Activated CD4-positive, alpha-beta memory T cell treated with anti-CD3 and anti-CD28 coated beads, Interleukin-2, amount 10 ng/mL, durations not matched to agents 7 days and 5 days (primary cell): ENCODE results near the gene IL10RB. TPM values are rescaled to one million over a fixed set of nuclear protein-coding genes. Genes with fewer than 3 reads are reported as not detected.
"Not testable (repeated sequence)": the region's sequence is repeated elsewhere in the genome, so short reads cannot be mapped to it uniquely, and the experiment has no call there.

Source experiments
- CTCF ChIA-PET: fragments of 350-600 bp; sonication (Branson Sonifier 250); formaldehyde crosslinking; loops from one replicate; lab custom pipeline; 2021; ENCODE audit warnings: antibody characterized with exemption, inconsistent platforms; lab: Charles Lee
- POLR2A ChIA-PET: fragments of 350-600 bp; sonication (Branson Sonifier 250); formaldehyde crosslinking; loops from one replicate; lab custom pipeline; 2021; ENCODE audit warnings: antibody characterized with exemption; lab: Charles Lee
- DNase-seq: peaks from one replicate; pipeline ENCODE4 v3.0.0-alpha.2; 2020
- H3K27ac Mint-ChIP-seq: one replicate; pipeline ENCODE4 v1.8.0; 2021; ENCODE audit warnings: mild to moderate bottlenecking, mixed read lengths
- H3K27me3 Mint-ChIP-seq: one replicate; pipeline ENCODE4 v1.8.0; 2021; ENCODE audit warnings: mixed read lengths
- H3K36me3 Mint-ChIP-seq: one replicate; pipeline ENCODE4 v1.8.0; 2021; ENCODE audit warnings: low read depth, mixed read lengths
- H3K4me1 Mint-ChIP-seq: one replicate; pipeline ENCODE4 v1.8.0; 2021; ENCODE audit warnings: mixed read lengths
- H3K4me3 Mint-ChIP-seq: one replicate; pipeline ENCODE4 v1.8.0; 2021; ENCODE audit warnings: mild to moderate bottlenecking, mixed read lengths
- H3K9me3 Mint-ChIP-seq: one replicate; pipeline ENCODE4 v1.8.0; 2021; ENCODE audit warnings: mixed read lengths
- total RNA-seq, 2 experiments: library from RNA; stranded (reverse); gene quantifications; one replicate each; pipeline ENCODE4 v1.2.3, GENCODE V29; 2021

IL10RB gene
- total RNA-seq, 2 experiments from 2014 or later = 33.9 to 36.1 TPM

DNA sequence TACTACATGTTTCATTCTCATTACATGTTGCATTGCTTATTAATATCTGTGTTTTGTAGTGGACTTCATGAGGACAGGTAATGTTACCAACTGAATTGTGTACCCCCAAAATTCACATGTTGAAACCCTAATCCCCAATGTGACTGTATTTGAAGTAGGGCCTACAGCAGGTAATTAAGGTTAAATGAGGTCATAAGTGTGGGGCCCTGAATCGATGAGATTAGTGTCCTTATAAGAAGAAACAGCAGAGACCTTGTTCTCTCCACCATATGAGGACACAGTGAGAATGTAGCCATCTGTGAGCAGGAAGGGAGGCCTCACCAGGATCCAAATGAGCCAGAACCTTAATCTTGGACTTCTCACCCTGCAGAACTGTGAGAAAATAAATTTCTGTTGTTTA is 43.6 kb downstream of the IL10RB start:
- DNase-seq = no peak
- Mint-ChIP-seq H3K4me3 (no peak overlapping the region), H3K9me3 (peaks cover 4% of the 10 kb centered on the region), H3K27ac (no peak overlapping the region), H3K36me3 (peaks cover 6% of the 10 kb centered on the region), H3K27me3 (peaks cover 10% of the 10 kb centered on the region), H3K4me1 (peaks cover 8% of the 10 kb centered on the region)
- ChIA-PET POLR2A (no interaction called here), CTCF (no interaction called here)

DNA sequence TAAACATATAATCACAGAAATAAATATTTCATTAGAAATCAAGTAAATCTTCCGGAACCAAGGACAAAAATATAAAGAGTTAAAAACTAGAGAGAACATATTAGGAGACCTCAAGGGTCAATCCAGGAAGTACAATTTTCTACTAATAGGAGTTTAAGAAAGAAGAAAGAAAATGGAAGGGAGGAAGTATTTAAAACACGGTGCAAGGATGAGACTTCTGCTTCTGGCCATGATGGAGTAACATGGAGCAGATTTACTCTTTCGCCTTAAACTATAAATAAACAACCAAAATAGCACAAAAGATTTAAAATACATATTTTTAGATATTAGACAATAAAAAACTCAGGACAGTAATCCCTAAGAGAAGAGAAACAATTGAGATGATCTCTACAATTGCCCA is 46.0 kb downstream of the IL10RB start:
- Mint-ChIP-seq H3K27me3 (peaks cover 12% of the 10 kb centered on the region), H3K36me3 (peaks cover 6% of the 10 kb centered on the region), H3K27ac (no peak overlapping the region), H3K4me1 (peaks cover 5% of the 10 kb centered on the region), H3K9me3 (peaks cover 4% of the 10 kb centered on the region), H3K4me3 (no peak overlapping the region)
- POLR2A ChIA-PET = interaction anchor here (0.8 kb wide), 1 partner anchor 12 kb away, joined by 3 read pairs; no protein-coding TSS in a partner anchor
- DNase-seq = no peak
- CTCF ChIA-PET = no interaction called here

DNA sequence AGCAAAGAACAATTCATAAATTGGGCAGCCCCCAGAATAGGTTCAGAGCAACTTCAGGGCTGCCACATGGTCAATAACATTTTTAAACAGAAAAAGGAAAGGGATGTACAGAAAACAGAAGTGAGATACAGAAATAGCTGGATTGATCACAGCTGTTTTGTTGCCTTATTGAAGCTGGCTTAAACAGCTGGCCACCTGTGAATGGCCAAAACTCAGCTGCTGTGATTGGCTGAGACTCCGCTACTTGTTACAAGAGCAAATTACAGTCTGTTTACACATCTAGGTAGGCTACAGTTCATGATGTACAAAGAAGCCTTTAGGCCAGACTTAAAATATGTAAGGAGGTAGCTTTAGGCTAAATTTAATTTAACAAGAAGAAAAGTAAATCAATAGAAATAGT is 47.0 kb downstream of the IL10RB start:
- ChIA-PET CTCF (interaction anchor here (0.6 to 1.1 kb wide), 2 partner anchors 116 to 440 kb away, joined by 3 read pairs; no protein-coding TSS in a partner anchor), POLR2A (interaction anchor here (1.1 kb wide), 1 partner anchor 14 kb away, joined by 3 read pairs; no protein-coding TSS in a partner anchor)
- peaks cover 5% of the 10 kb centered on the region for H3K4me1 Mint-ChIP-seq
- peaks cover 6% of the 10 kb centered on the region for H3K36me3 Mint-ChIP-seq
- DNase-seq = no peak
- peaks cover 19% of the 10 kb centered on the region for H3K27me3 Mint-ChIP-seq
- peaks cover 4% of the 10 kb centered on the region for H3K9me3 Mint-ChIP-seq
- H3K4me3 Mint-ChIP-seq = no peak overlapping the region
- H3K27ac Mint-ChIP-seq = no peak overlapping the region

- Mint-ChIP-seq H3K4me1 (peaks cover 5% of the 10 kb centered on the region), H3K9me3 (peaks cover 4% of the 10 kb centered on the region), H3K27ac (no peak overlapping the region), H3K36me3 (peaks cover 6% of the 10 kb centered on the region), H3K4me3 (no peak overlapping the region), H3K27me3 (peaks cover 21% of the 10 kb centered on the region)
- DNase-seq = no peak
- CTCF ChIA-PET = interaction anchor here (0.6 to 1.1 kb wide), 2 partner anchors 116 to 440 kb away, joined by 3 read pairs; no protein-coding TSS in a partner anchor
- POLR2A ChIA-PET = interaction anchor here (1.1 kb wide), 1 partner anchor 14 kb away, joined by 3 read pairs; no protein-coding TSS in a partner anchor
Observed at GRCh38 chr21:33313611-33314010, 47.4 kb downstream of the IL10RB start.

GRCh38 chr21:33314111-33314510 is 47.9 kb downstream of the IL10RB start:
- ChIA-PET CTCF (interaction anchor here (1.1 kb wide), 1 partner anchor 117 kb away, joined by 3 read pairs; no protein-coding TSS in a partner anchor), POLR2A (interaction anchor here (1.1 kb wide), 1 partner anchor 15 kb away, joined by 3 read pairs; no protein-coding TSS in a partner anchor)
- H3K36me3 Mint-ChIP-seq = peaks cover 6% of the 10 kb centered on the region

GRCh38 chr21:33315946-33316710 is 50.0 kb downstream of the IL10RB start:
- ChIA-PET POLR2A (interaction anchor here (1.1 to 1.2 kb wide), 2 partner anchors 9 to 17 kb away, joined by 3 to 4 read pairs; partner anchors contain the start of gene IFNAR1), CTCF (no interaction called here)
- H3K4me3 Mint-ChIP-seq = no peak overlapping the region
- H3K9me3 Mint-ChIP-seq = no peaks in the 10 kb centered on the region
- DNase-seq = no peak
- H3K27ac Mint-ChIP-seq = no peak overlapping the region
- no peaks in the 10 kb centered on the region for H3K36me3 Mint-ChIP-seq
- H3K27me3 Mint-ChIP-seq = peaks cover 19% of the 10 kb centered on the region
- no peaks in the 10 kb centered on the region for H3K4me1 Mint-ChIP-seq

More at GRCh38 chr21:33314111-33314510, 47.9 kb downstream of the IL10RB start:
- H3K4me1 Mint-ChIP-seq = peaks cover under 1% of the 10 kb centered on the region
- H3K4me3 Mint-ChIP-seq = no peak overlapping the region
- no peak overlapping the region for H3K27ac Mint-ChIP-seq
- no peak for DNase-seq
- peaks cover 21% of the 10 kb centered on the region for H3K27me3 Mint-ChIP-seq
- H3K9me3 Mint-ChIP-seq = peaks cover 4% of the 10 kb centered on the region

GRCh38 chr21:33317145-33317544 is 51.0 kb downstream of the IL10RB start:
- H3K36me3 Mint-ChIP-seq = no peaks in the 10 kb centered on the region
- no peaks in the 10 kb centered on the region for H3K4me1 Mint-ChIP-seq
- ChIA-PET CTCF (interaction anchor here (0.8 kb wide), 1 partner anchor 128 kb away, joined by 3 read pairs; no protein-coding TSS in a partner anchor), POLR2A (interaction anchor here (1.2 kb wide), 1 partner anchor 8 kb away, joined by 3 read pairs; the partner anchor contains the start of gene IFNAR1)
- no peak overlapping the region for H3K27ac Mint-ChIP-seq
- DNase-seq = no peak
- no peak overlapping the region for H3K4me3 Mint-ChIP-seq
- no peaks in the 10 kb centered on the region for H3K9me3 Mint-ChIP-seq
- peaks cover 19% of the 10 kb centered on the region for H3K27me3 Mint-ChIP-seq

GRCh38 chr21:33317786-33318486 is 51.8 kb downstream of the IL10RB start:
- POLR2A ChIA-PET = no interaction called here
- peaks cover 19% of the 10 kb centered on the region for H3K27me3 Mint-ChIP-seq
- H3K4me1 Mint-ChIP-seq = no peaks in the 10 kb centered on the region
- CTCF ChIA-PET = no interaction called here
- no peaks in the 10 kb centered on the region for H3K36me3 Mint-ChIP-seq
- DNase-seq = no peak
- H3K27ac Mint-ChIP-seq = no peak overlapping the region
- no peaks in the 10 kb centered on the region for H3K9me3 Mint-ChIP-seq
- H3K4me3 Mint-ChIP-seq = no peak overlapping the region

GRCh38 chr21:33321005-33321404 is 54.8 kb downstream of the IL10RB start:
- not testable (repeated sequence) for H3K4me1 Mint-ChIP-seq, DNase-seq, H3K36me3 Mint-ChIP-seq, H3K4me3 Mint-ChIP-seq, H3K9me3 Mint-ChIP-seq, H3K27me3 Mint-ChIP-seq, H3K27ac Mint-ChIP-seq
- ChIA-PET CTCF (interaction anchor here (1.1 kb wide), 1 partner anchor 125 kb away, joined by 3 read pairs; no protein-coding TSS in a partner anchor), POLR2A (interaction anchor here (1.2 to 1.8 kb wide), 2 partner anchors 10 to 83 kb away, joined by 4 read pairs; no protein-coding TSS in a partner anchor)

GRCh38 chr21:33323610-33324009 is 57.4 kb downstream of the IL10RB start:
- peaks cover 19% of the 10 kb centered on the region for H3K4me1 Mint-ChIP-seq
- DNase-seq, H3K27ac Mint-ChIP-seq, H3K9me3 Mint-ChIP-seq, H3K27me3 Mint-ChIP-seq, H3K36me3 Mint-ChIP-seq, CTCF ChIA-PET, POLR2A ChIA-PET, H3K4me3 Mint-ChIP-seq: not testable (repeated sequence)

DNA sequence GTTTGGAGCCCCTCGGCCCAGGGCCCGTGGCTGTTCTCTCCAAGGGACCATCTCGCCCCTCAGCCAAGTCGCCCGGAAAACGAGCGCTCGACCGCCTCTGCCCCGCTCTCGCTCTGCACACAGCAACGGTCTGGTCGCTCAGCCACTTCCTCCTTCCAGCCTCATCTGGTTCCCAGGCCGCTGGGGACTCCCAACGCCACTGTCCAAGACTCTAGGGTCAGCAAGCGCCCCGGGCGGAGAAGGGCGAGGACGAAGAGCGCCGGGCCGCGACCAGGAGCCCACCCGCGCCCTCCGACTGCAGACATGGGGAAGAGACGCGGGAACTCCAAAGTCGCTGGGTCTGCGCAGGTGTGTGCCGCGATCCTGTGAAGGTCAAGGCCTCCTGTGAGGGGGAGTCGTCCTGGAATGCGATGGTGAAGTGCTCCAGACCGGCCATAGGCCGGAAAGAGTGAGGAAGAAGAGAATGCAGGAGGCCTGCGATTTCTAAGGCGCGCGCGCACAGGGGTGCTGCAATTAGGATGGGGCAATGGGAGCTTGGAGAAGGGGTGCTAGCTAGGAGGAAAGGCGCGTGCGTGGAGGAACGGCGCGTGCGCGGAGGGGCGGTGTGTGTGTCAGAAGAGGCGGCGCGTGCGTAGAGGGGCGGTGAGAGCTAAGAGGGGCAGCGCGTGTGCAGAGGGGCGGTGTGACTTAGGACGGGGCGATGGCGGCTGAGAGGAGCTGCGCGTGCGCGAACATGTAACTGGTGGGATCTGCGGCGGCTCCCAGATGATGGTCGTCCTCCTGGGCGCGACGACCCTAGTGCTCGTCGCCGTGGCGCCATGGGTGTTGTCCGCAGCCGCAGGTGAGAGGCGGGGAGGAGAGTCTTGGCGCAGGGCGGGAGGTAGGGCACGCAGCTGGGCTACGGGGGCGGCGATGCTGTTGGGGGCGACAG is 58.4 kb downstream of the IL10RB start, which contains the start of gene IFNAR1:
IFNAR1 (plus strand) TSS at position 680 of the 931 bp plus-strand sequence; CDS start at position 766, 86 bp downstream.
- no peaks in the 10 kb centered on the region for H3K9me3 Mint-ChIP-seq
- no peaks in the 10 kb centered on the region for H3K27me3 Mint-ChIP-seq
- peak; percentile 98 for DNase-seq
- CTCF ChIA-PET = interaction anchor here (0.8 to 2.1 kb wide), 19 partner anchors 10 to 612 kb away, joined by 3 to 47 read pairs (median 5); no protein-coding TSS in a partner anchor
- no peak within 1 kb of the TSS for H3K27ac Mint-ChIP-seq
- H3K4me3 Mint-ChIP-seq = no peak within 1 kb of the TSS
- H3K36me3 Mint-ChIP-seq = peaks cover 8% of the 10 kb centered on the region
- POLR2A ChIA-PET = interaction anchor here (0.8 to 2.2 kb wide), 28 partner anchors 8 to 553 kb away, joined by 3 to 46 read pairs (median 4); partner anchors contain the start of genes DONSON, GART, IFNAR2 and IL10RB
- H3K4me1 Mint-ChIP-seq = peaks cover 21% of the 10 kb centered on the region
